GM12801 (cell line): Measurements from ENCODE around the gene PRR23B.

Experiments
- TF ChIP-seq, protein P1 (sequence below): IDR thresholded peaks from one replicate; pipeline ENCODE4 v1.5.1; 2011; ENCODE audit warnings: control low read depth; ENCODE audit not compliant: insufficient read length; ENCODE audit errors: extremely low read depth

Gene PRR23B

DNA sequence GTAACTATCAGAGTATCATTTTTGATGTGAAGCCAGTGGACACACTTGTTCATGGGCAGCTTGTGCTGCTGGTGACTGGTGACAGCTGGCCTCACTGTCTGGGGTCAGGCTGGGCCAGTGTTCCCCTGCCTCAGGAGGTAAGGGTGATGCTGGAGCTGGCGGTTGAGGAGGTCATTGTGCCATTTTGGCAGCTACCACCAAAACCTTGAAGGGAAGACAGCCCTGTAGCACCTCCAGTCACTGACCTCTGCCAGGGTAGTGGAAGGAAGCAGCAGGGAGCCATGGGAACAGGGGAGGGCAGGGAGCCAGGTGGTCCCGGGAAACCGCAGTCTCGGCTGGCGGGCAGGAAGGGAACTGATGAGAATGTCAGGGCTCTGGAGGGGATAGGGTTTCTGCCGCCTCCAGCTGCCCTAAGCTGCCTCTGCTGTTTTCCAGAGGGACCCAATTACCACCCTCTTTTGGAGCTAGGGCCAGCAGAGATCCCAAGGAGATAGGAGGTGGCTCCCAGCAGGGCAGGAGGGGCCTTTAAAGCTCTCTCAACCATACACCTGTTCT lies 48.9 kb downstream of the PRR23B start:
- TF ChIP-seq, protein P1, sequence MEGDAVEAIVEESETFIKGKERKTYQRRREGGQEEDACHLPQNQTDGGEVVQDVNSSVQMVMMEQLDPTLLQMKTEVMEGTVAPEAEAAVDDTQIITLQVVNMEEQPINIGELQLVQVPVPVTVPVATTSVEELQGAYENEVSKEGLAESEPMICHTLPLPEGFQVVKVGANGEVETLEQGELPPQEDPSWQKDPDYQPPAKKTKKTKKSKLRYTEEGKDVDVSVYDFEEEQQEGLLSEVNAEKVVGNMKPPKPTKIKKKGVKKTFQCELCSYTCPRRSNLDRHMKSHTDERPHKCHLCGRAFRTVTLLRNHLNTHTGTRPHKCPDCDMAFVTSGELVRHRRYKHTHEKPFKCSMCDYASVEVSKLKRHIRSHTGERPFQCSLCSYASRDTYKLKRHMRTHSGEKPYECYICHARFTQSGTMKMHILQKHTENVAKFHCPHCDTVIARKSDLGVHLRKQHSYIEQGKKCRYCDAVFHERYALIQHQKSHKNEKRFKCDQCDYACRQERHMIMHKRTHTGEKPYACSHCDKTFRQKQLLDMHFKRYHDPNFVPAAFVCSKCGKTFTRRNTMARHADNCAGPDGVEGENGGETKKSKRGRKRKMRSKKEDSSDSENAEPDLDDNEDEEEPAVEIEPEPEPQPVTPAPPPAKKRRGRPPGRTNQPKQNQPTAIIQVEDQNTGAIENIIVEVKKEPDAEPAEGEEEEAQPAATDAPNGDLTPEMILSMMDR: no peak
